IMR-90 (cell line): ENCODE results near the gene NT5DC1. TPM values are rescaled to one million over a fixed set of nuclear protein-coding genes. Genes with fewer than 3 reads are reported as not detected.
A peak's percentile ranks its signal among the peaks of the same experiment; 100 is the strongest.

Source experiments
- ATAC-seq: fragments of 200-7000 bp; cut with Tn5 transposase; 2 replicates; pipeline ENCODE4 v1.9.1; 2020; ENCODE audit warnings: low read depth, mild to moderate bottlenecking, moderate library complexity
- BruUV-seq: library from RNA; stranded (reverse); fragments of 400-500 nt; replicated peaks from 2 replicates; lab custom pipeline; 2021; lab: Mats Ljungman, UMichigan
- CTCF ChIA-PET: fragments of 300-600 bp; formaldehyde crosslinking; extraction: SDS; loops from one replicate; lab custom pipeline; 2021; ENCODE audit warnings: antibody characterized with exemption; lab: Yijun Ruan, JAX
- POLR2A ChIA-PET: fragments of 300-600 bp; sonication (Branson Sonifier 250); formaldehyde crosslinking; loops from one replicate; lab custom pipeline; 2022; ENCODE audit warnings: antibody characterized with exemption; ENCODE audit not compliant: unreplicated experiment; lab: Charles Lee
- DNase-seq: peaks from one replicate; pipeline ENCODE4 v3.0.0; 2013
- H2AFZ ChIP-seq: replicated peaks from 2 replicates; pipeline ENCODE3; 2013; ENCODE audit warnings: low read length, mild to moderate bottlenecking; ENCODE audit not compliant: poor library complexity
- H2AK5ac ChIP-seq: 2 replicates; pipeline ENCODE4 v1.6.1; 2013; ENCODE audit warnings: low read depth, low read length, inconsistent platforms
- H2AK9ac ChIP-seq: replicated peaks from 2 replicates; pipeline ENCODE3; 2013; ENCODE audit warnings: mild to moderate bottlenecking, low read depth, low read length, moderate library complexity; ENCODE audit not compliant: poor library complexity
- H2BK120ac ChIP-seq: 2 replicates; pipeline ENCODE4 v1.6.1; 2013; ENCODE audit warnings: low read depth, low read length, inconsistent platforms
- H2BK15ac ChIP-seq: 3 replicates; pipeline ENCODE4 v1.6.1; 2013; ENCODE audit warnings: low read depth, low read length, inconsistent platforms
- H2BK20ac ChIP-seq: 2 replicates; pipeline ENCODE4 v1.6.1; 2013; ENCODE audit warnings: low read depth, mild to moderate bottlenecking, inconsistent platforms, low read length, moderate library complexity
- H2BK5ac ChIP-seq: 2 replicates; pipeline ENCODE4 v1.6.1; 2013; ENCODE audit warnings: mild to moderate bottlenecking, low read depth, low read length, inconsistent platforms; ENCODE audit not compliant: poor library complexity, severe bottlenecking
- H3K14ac ChIP-seq: replicated peaks from 2 replicates; pipeline ENCODE4 v1.6.1; 2013; ENCODE audit warnings: low read depth, low read length, inconsistent platforms
- H3K18ac ChIP-seq: 2 replicates; pipeline ENCODE4 v1.6.1; 2013; ENCODE audit warnings: low read depth, low read length, control low read depth
- H3K23ac ChIP-seq: 2 replicates; pipeline ENCODE4 v1.6.1; 2013; ENCODE audit warnings: low read depth, low read length, inconsistent platforms
- H3K27ac ChIP-seq: 2 replicates; pipeline ENCODE4 v1.5.1; 2013; ENCODE audit warnings: mild to moderate bottlenecking, control low read depth, low read length; ENCODE audit not compliant: insufficient read depth
- H3K27me3 ChIP-seq: 2 replicates; pipeline ENCODE4 v1.6.1; 2013; ENCODE audit warnings: low read length; ENCODE audit not compliant: control insufficient read depth, insufficient read depth
- H3K36me3 ChIP-seq: 2 replicates; pipeline ENCODE4 v1.6.1; 2013; ENCODE audit warnings: low read length, mixed read lengths; ENCODE audit not compliant: control insufficient read depth, insufficient read depth
- H3K4ac ChIP-seq: 2 replicates; pipeline ENCODE4 v1.6.1; 2013; ENCODE audit warnings: low read depth, low read length, inconsistent platforms
- H3K4me1 ChIP-seq: 2 replicates; pipeline ENCODE4 v1.6.1; 2013; ENCODE audit warnings: low read length, mixed read lengths; ENCODE audit not compliant: control insufficient read depth, insufficient read depth
- H3K4me2 ChIP-seq: 2 replicates; pipeline ENCODE4 v1.6.1; 2013; ENCODE audit warnings: low read depth, mild to moderate bottlenecking, control low read depth, low read length, moderate library complexity
- H3K4me3 ChIP-seq: 2 replicates; pipeline ENCODE4 v1.5.1; 2013; ENCODE audit warnings: low read depth, mild to moderate bottlenecking, control low read depth, low read length, moderate library complexity; ENCODE audit not compliant: insufficient read depth
- H3K56ac ChIP-seq: 2 replicates; pipeline ENCODE4 v1.6.1; 2013; ENCODE audit warnings: low read length, inconsistent platforms; ENCODE audit not compliant: insufficient read depth; ENCODE audit errors: extremely low read depth
- H3K79me1 ChIP-seq, 2 experiments: 2 replicates each; pipeline ENCODE4 v1.6.1; 2013; ENCODE audit warnings: low read length in 2 of 2, inconsistent platforms in 1 of 2, low read depth in 1 of 2
- H3K9ac ChIP-seq: 2 replicates; pipeline ENCODE4 v1.6.1; 2013; ENCODE audit warnings: low read depth, low read length, control low read depth
- H3K9me1 ChIP-seq: 2 replicates; pipeline ENCODE4 v1.6.1; 2013; ENCODE audit warnings: low read length, inconsistent platforms; ENCODE audit not compliant: insufficient read depth
- H3K9me3 ChIP-seq: 2 replicates; pipeline ENCODE4 v1.6.1; 2013; ENCODE audit warnings: low read length; ENCODE audit not compliant: control insufficient read depth, insufficient read depth
- H4K20me1 ChIP-seq: 2 replicates; pipeline ENCODE4 v1.6.1; 2013; ENCODE audit warnings: low read length, inconsistent platforms; ENCODE audit not compliant: insufficient read depth
- H4K5ac ChIP-seq: 2 replicates; pipeline ENCODE4 v1.6.1; 2013; ENCODE audit warnings: mild to moderate bottlenecking, low read depth, low read length, control low read depth
- H4K8ac ChIP-seq, 2 experiments: 2 replicates each; pipeline ENCODE4 v1.6.1; 2013; ENCODE audit warnings: low read depth in 2 of 2, low read length in 2 of 2, control low read depth in 1 of 2, inconsistent platforms in 1 of 2
- H4K91ac ChIP-seq: 2 replicates; pipeline ENCODE4 v1.6.1; 2013; ENCODE audit warnings: low read depth, low read length, inconsistent platforms; ENCODE audit not compliant: insufficient read depth
- BHLHE40 ChIP-seq: fragments of 150-350 bp; IDR thresholded peaks from 2 replicates; pipeline ENCODE4 v1.6.1; 2016; ENCODE audit warnings: mild to moderate bottlenecking, low read depth, low read length
- CEBPB ChIP-seq: IDR thresholded peaks from 2 replicates; pipeline ENCODE4 v1.6.1; 2012; ENCODE audit warnings: low read depth, low read length, improper control_type of control experiment
- CHD1 ChIP-seq: IDR thresholded peaks from 2 replicates; pipeline ENCODE4 v1.6.1; 2012; ENCODE audit warnings: low read depth, low read length, improper control_type of control experiment
- CTCF ChIP-seq: conservative IDR thresholded peaks from 2 replicates; pipeline ENCODE4 v1.5.1; 2012; ENCODE audit warnings: mild to moderate bottlenecking, low read depth, low read length, improper control_type of control experiment
- FOS ChIP-seq: fragments of 150-350 bp; IDR thresholded peaks from 2 replicates; pipeline ENCODE4 v1.6.1; 2016; ENCODE audit warnings: low read depth, low read length
- MAFK ChIP-seq: IDR thresholded peaks from 2 replicates; pipeline ENCODE4 v1.6.1; 2012; ENCODE audit warnings: low read depth, low read length, improper control_type of control experiment
- MXI1 ChIP-seq: IDR thresholded peaks from 2 replicates; pipeline ENCODE4 v1.6.1; 2012; ENCODE audit warnings: low read depth, mild to moderate bottlenecking, low read length, moderate library complexity, borderline replicate concordance
- POLR2A ChIP-seq: IDR thresholded peaks from 2 replicates; pipeline ENCODE4 v1.6.1; 2012; ENCODE audit warnings: mild to moderate bottlenecking, low read depth, low read length
- RAD21 ChIP-seq: IDR thresholded peaks from 2 replicates; pipeline ENCODE4 v1.6.1; 2012; ENCODE audit warnings: low read length, improper control_type of control experiment
- RCOR1 ChIP-seq: IDR thresholded peaks from 2 replicates; pipeline ENCODE4 v1.6.1; 2012; ENCODE audit warnings: mild to moderate bottlenecking, low read length, improper control_type of control experiment; ENCODE audit not compliant: insufficient replicate concordance
- RFX5 ChIP-seq: IDR thresholded peaks from 2 replicates; pipeline ENCODE4 v1.8.0; 2012; ENCODE audit warnings: low read depth, mild to moderate bottlenecking, low read length, moderate library complexity
- SMC3 ChIP-seq: fragments of 150-350 bp; IDR thresholded peaks from 2 replicates; pipeline ENCODE4 v1.6.1; 2016; ENCODE audit warnings: low read depth, mild to moderate bottlenecking, antibody characterized with exemption, low read length, moderate library complexity
- USF2 ChIP-seq: fragments of 150-350 bp; IDR thresholded peaks from 2 replicates; pipeline ENCODE4 v1.6.1; 2017; ENCODE audit warnings: mild to moderate bottlenecking, antibody characterized with exemption, low read length, low read depth
- dilution Hi-C: fragments of 300-500 bp; cut with HindIII; formaldehyde crosslinking; loops from one replicate; pipeline ENCODE4 v1.14.3; 2018; ENCODE audit warnings: low sequenced_read_pairs; ENCODE audit not compliant: unreplicated experiment
- in situ Hi-C: fragments of 300-500 bp; cut with MboI; formaldehyde crosslinking; loops from 3 replicates; pipeline ENCODE4 v1.14.3; 2019; ENCODE audit warnings: low sequenced_read_pairs, inconsistent platforms, mixed read lengths
- intact Hi-C: fragments of 100-400 bp; cut with micrococcal nuclease; formaldehyde crosslinking; loops from 2 replicates; pipeline ENCODE4 v1.10.0; 2022
- polyA plus RNA-seq, 3 experiments: library from polyadenylated mRNA; depleted of rRNA; stranded (reverse); fragments of >200 nt; gene quantifications; 2 replicates each; pipeline ENCODE4 v1.2.3, GENCODE V29; 2012; ENCODE audit warnings: low replicate concordance in 1 of 3
- total RNA-seq: library from RNA; depleted of rRNA; stranded (reverse); fragments of >200 nt; gene quantifications from 2 replicates; pipeline ENCODE4 v1.2.3, GENCODE V29; 2012

Gene NT5DC1
- total and polyA plus RNA-seq, 2 of the 4 experiments (the other 2 are of a cell fraction) = 11.7 to 16.8 TPM

- no peak overlapping the region for H3K18ac ChIP-seq
- no peak overlapping the region; the same call in 1 of the 2 replicates for H4K5ac ChIP-seq
- H4K20me1 ChIP-seq = 0 out of 2 replicates have a peak, but pooled peaks cover 3% of the 10 kb centered on the region
- peaks cover 13% of the 10 kb centered on the region for H3K9me1 ChIP-seq
- peak overlapping the region; percentile 30; the same call in 1 of the 2 replicates for H2BK20ac ChIP-seq
- H2AK5ac ChIP-seq = peak overlapping the region; percentile 72; the same call in 1 of the 2 replicates
- H3K14ac ChIP-seq = 0 out of 2 replicates have a peak overlapping the region, but pooled peaks have one; percentile 62
- no peaks in the 10 kb centered on the region for H3K27me3 ChIP-seq
- H2AFZ ChIP-seq = no peak overlapping the region
- H3K79me1 ChIP-seq = peaks cover 7 to 33% of the 10 kb centered on the region in 2 experiments
- no peak overlapping the region for H3K4me2 ChIP-seq
- H2BK15ac ChIP-seq = peak overlapping the region; percentile 86; the same call in 1 of the 3 replicates
- no peaks in the 10 kb centered on the region for H3K9me3 ChIP-seq
- H3K27ac ChIP-seq = no peak overlapping the region
- H3K4me3 ChIP-seq = no peak overlapping the region
- 0 out of 2 replicates have a peak overlapping the region, but pooled peaks have one; percentile 49 for H2BK120ac ChIP-seq
- ChIA-PET POLR2A (no interaction called here), CTCF (interaction anchor here (1.2 kb wide), 1 partner anchor 20 kb away, joined by 3 read pairs; no protein-coding TSS in a partner anchor)
- BruUV-seq = no TSS peak
- in situ Hi-C loops (no loop called here), dilution Hi-C loops (no loop called here), intact Hi-C loops (no loop called here)
- H3K36me3 ChIP-seq = 0 out of 2 replicates have a peak, but pooled peaks cover 5% of the 10 kb centered on the region
- H3K56ac ChIP-seq = no peak overlapping the region
- peaks cover 15% of the 10 kb centered on the region for H3K4me1 ChIP-seq
- H4K91ac ChIP-seq = no peak overlapping the region
- peak overlapping the region; percentile 74; the same call in 1 of the 2 replicates for H3K23ac ChIP-seq
- TF ChIP-seq RFX5 = no peak
- TF ChIP-seq CHD1 = no peak
- no peak for TF ChIP-seq CTCF
- no peak for TF ChIP-seq USF2
- TF ChIP-seq MXI1 = no peak
- no peak for TF ChIP-seq MAFK
- no peak for TF ChIP-seq POLR2A
- no peak for TF ChIP-seq BHLHE40
- no peak for TF ChIP-seq CEBPB
- no peak for TF ChIP-seq RCOR1
- no peak for TF ChIP-seq RAD21
- TF ChIP-seq FOS = no peak
- no peak for TF ChIP-seq SMC3
- no peak for DNase-seq
- ATAC-seq = no peak
- H4K8ac ChIP-seq = no peak overlapping the region
- peak overlapping the region; percentile 37 for H2BK5ac ChIP-seq
- no peak overlapping the region for H2AK9ac ChIP-seq
- no peak overlapping the region for H3K9ac ChIP-seq
- no peak overlapping the region; the same call in 1 of the 2 replicates for H3K4ac ChIP-seq
Observed at GRCh38 chr6:116247285-116247684, 146.6 kb downstream of the NT5DC1 start.
